GM10266 (cell line): Measurements from ENCODE around the gene CTBP2.

ENCODE experiments used
- DNase-seq: peaks from one replicate; pipeline ENCODE4 v3.0.0; 2012; ENCODE audit errors: extremely low spot score
- TF ChIP-seq, protein P1 (sequence below): IDR thresholded peaks from 2 replicates; pipeline ENCODE4 v1.5.1; 2012; ENCODE audit warnings: mild to moderate bottlenecking, low read depth; ENCODE audit not compliant: control insufficient read depth, insufficient read depth; ENCODE audit errors: missing control alignments

Gene CTBP2

DNA sequence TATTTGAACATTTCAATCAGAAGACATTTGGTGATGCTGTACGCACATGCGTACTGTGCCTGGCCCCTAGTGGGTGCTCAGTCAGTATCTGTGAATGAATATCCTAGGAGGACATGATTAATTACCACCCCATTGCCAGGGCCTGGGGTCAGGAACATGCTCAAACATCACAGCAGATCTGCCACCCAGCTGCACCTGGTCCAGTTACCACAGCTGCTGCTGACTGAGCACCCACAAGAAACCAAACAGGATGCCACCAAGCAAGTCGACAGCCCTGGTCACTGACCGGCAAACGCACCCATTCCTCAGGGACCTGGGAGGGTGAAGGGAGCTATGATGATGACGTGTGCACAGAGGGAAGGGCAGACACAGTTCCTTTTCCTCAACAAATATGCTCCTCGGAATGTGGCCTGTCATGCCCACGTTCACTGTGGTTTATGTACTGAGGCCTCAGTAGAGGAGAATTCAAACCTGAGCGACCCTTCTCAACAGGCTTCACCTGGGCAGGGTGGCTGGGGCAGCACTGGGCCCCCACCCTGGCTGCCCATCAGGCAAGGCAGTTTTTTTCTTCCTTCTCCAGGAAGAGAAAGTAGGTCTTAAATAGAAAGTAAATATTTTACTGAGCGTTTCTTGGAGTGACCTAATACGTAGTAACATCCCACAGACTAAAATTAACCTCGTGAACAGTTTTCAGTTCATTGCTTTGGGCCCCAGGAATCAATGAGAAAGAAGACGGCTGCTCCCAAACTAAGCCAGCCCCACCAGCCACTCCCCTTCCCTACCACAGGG is 13.4 kb downstream of the CTBP2 start:
- peak; percentile 49 for DNase-seq
- TF ChIP-seq, protein P1, sequence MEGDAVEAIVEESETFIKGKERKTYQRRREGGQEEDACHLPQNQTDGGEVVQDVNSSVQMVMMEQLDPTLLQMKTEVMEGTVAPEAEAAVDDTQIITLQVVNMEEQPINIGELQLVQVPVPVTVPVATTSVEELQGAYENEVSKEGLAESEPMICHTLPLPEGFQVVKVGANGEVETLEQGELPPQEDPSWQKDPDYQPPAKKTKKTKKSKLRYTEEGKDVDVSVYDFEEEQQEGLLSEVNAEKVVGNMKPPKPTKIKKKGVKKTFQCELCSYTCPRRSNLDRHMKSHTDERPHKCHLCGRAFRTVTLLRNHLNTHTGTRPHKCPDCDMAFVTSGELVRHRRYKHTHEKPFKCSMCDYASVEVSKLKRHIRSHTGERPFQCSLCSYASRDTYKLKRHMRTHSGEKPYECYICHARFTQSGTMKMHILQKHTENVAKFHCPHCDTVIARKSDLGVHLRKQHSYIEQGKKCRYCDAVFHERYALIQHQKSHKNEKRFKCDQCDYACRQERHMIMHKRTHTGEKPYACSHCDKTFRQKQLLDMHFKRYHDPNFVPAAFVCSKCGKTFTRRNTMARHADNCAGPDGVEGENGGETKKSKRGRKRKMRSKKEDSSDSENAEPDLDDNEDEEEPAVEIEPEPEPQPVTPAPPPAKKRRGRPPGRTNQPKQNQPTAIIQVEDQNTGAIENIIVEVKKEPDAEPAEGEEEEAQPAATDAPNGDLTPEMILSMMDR: no peak

DNA sequence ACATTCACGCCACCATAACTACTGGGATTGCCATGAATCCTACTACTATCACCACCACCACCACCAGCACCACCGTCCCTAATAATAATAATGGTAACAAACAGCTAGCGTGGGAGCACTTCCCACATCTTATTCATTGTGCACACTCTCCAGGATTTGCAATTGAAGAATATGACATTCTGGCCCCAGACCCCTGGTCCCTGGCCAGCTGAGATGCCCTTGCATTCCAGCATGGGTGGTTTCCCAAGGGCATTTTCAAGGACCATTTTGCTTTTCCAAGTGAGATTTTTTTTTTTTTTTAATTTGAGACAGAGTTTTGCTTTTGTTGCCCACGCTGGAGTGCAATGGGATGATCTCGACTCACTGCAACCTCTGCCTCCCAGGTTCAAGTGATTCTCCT is 14.7 kb downstream of the CTBP2 start:
- TF ChIP-seq, protein P1: no peak
- no peak for DNase-seq

DNA sequence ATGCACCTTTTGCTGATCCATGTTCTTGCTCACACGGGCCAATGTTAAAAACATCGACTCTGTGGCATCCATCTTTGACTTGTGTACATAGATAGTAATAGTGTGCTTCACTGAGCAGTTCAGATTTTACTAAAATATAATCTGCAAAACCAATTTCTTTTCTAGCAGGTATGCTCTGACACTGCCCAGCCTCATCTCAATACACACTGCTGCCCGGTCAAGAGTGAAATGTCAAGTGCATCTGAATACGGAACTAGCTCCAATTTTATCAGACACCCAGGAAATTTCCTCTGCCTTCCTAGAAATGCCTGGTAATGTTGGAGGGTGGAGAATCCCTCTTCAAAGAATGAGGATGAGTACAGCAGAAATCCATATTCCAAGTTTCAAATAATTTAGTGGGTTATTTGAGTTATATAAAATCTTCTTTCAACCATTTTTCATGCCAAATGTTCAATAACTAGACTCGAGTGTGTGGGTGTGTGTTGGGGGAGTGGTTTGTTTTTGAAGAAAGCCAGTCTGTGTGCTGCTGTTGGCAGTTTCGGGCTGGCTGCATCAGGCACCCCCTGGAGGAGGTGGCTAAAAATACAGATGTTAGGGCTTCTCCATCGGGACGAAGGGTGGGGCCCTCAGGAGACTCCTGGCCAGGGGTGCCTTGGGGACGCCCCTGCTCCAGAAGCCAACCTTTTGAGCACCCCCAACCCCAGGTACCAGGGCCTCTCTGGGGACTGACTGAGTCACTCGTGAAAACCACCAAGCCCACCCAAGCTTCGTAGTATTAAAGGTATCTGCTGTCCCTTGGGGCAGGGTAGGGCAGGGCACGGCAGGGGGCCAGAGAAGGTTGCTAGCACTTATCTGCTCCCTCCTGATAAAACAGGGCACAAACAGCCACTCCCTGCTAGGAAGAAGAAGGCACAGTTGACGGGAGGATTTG is 15.4 kb downstream of the CTBP2 start:
- TF ChIP-seq, protein P1: peak; percentile 32
- DNase-seq: no peak

DNA sequence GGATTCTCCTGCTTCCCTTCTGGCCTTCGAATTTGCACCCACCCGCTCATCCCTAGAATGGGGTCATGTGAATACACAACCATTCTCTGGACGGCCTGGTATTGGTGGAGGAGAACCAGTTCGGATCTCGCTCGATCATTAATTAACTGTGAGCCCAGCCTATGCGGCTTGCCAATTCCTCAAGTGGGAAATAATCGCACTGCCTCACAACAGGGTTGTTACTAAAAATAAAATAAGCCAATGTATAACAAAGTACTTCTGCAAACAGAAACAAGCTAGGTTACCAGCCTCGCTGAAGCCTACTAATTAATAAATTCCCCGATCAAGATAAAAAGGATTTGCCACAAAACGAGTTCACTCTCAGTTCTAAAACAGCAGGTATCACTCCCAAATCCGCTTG is 16.2 kb downstream of the CTBP2 start:
- TF ChIP-seq, protein P1: no peak
- DNase-seq: no peak

DNA sequence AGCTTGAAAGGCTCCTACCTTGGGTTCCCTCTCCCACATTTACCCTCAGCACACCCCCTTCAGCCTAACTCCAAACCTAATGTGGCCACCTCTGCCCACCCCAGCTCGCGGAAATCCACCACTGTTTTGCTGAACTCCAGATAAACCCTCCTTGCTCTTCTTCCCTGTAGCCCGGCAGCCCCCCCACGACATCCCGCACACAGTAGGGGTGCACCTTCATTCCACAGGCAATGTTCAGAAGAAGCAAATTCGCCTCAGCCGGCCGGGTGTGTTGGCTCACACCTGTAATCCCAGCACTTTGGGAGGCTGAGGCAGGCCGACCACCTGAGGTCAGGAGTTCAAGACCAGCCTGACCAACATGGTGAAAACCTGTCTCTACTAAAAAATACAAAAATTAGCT is 17.4 kb downstream of the CTBP2 start:
- no peak for DNase-seq
- TF ChIP-seq, protein P1: no peak

DNA sequence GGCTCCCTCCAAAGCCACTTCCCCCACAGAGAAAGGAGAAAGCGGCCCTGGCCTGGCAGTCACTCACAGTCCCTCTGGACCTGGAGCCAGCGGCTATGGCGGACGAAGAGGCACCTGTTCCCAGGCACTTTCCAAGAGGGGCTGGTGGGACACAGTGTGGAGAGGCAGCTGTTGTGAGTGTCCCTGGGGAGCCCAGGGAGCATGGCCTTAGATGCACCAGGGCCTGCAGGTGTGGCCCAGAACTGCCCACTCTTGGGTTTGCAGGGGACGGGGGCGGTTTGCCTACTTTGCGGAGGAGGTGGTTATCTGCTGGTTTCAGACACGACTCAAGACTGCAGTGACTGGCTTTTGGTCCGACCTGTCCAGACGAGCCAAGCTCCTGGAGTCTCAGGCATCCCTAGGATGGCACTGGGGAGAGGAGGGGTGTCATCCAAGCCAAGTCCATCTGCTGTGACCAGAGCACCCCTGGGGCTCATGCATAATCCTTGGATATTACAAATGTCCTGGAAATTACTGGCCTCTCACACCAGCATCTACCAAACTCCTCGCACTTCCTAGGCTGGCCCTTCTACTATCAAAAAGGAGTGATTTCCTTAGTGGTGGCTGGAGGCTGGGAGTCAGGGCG is 18.4 kb downstream of the CTBP2 start:
- DNase-seq: no peak

More for the DNA sequence above, 18.4 kb downstream of the CTBP2 start:
- TF ChIP-seq, protein P1: no peak
